BLaER1 (cell line): ENCODE results near the gene SIX3.

ENCODE experiments used
- H3K27ac ChIP-seq: shearing (Covaris generic); formaldehyde crosslinking; 2 replicates; pipeline ENCODE4 v1.8.1; 2022
- H3K27me3 ChIP-seq: shearing (Covaris generic); formaldehyde crosslinking; 2 replicates; pipeline ENCODE4 v1.8.1; 2022
- H3K36me3 ChIP-seq: shearing (Covaris generic); formaldehyde crosslinking; 2 replicates; pipeline ENCODE4 v1.8.1; 2022
- H3K4me1 ChIP-seq: shearing (Covaris generic); formaldehyde crosslinking; 2 replicates; pipeline ENCODE4 v1.8.1; 2022
- H3K4me2 ChIP-seq: shearing (Covaris generic); formaldehyde crosslinking; 2 replicates; pipeline ENCODE4 v1.8.1; 2022
- H3K4me3 ChIP-seq: shearing (Covaris generic); formaldehyde crosslinking; 2 replicates; pipeline ENCODE4 v1.8.1; 2022
- H3K9ac ChIP-seq: shearing (Covaris generic); formaldehyde crosslinking; 2 replicates; pipeline ENCODE4 v1.8.1; 2022
- H3K9me3 ChIP-seq: shearing (Covaris generic); formaldehyde crosslinking; 2 replicates; pipeline ENCODE4 v1.8.1; 2022
- H4K20me1 ChIP-seq: shearing (Covaris generic); formaldehyde crosslinking; 2 replicates; pipeline ENCODE4 v1.8.1; 2022
- Cebpa-rat ChIP-seq: shearing (Covaris generic); IDR thresholded peaks from 2 replicates; pipeline ENCODE4 v1.8.1; 2022

SIX3 gene

DNA sequence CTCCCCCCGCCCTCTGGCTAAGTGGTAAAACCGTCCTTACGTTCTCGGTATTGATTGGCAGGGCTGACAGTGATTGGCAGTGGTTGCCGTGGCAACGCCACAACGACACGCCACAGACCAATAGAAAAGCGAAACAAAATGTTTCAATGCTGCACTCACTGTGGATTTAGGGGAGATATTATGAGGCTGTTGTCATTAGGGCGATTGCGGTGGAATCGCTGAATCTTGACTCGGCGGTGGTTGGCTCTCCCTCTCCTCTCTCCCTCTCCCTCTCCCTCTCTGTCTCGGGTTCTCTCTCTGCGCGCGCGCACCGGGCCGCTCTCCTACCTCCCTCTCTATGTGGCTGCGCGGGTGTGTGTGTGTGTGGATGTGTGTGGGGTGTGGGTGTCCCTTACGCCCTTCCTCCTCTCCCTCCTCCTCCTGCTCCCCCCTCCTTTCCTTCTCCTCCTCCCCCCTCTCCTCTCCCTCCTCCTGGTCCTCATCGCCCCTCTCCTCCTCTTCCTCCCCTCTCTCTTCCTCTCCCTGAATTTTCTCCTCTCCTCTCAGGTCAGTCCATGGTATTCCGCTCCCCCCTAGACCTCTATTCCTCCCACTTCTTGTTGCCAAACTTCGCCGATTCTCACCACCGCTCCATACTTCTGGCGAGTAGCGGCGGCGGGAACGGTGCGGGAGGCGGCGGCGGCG, at the start of gene SIX3:
SIX3 (plus strand) TSS at position 152 of the 684 bp plus-strand sequence; CDS start at position 555, 403 bp downstream.
- Histone ChIP-seq H3K4me3 (peak within 1 kb of the TSS; percentile 25; the same call in 1 of the 2 replicates), H3K36me3 (no peaks in the 10 kb centered on the region)

DNA sequence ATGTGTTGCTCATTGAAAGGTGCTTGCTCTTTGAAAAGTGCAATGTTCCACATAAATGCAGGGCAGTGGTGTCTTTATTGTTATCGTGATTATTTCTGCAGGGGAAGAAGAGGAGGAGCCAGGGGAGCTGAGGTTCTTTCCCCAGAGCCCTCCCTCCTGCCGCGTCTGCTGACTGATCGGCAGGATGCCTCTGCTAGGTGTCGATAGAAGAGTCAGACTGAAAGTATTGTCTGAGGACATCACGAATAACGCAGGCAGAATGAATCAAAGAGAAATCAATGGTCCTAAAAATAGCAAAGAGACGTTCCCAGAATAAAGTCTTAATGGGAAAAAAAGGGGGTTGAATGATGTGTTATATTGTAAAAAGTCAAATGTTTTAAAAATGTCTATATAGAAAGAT, 47.4 kb upstream of the SIX3 start:
- TF ChIP-seq Cebpa-rat, result no peak
- H3K27ac ChIP-seq, result no peak overlapping the region
- no peak overlapping the region for H3K4me2 ChIP-seq
- H3K4me1 ChIP-seq, result no peaks in the 10 kb centered on the region
- H3K4me3 ChIP-seq, result no peak overlapping the region
- no peaks in the 10 kb centered on the region for H4K20me1 ChIP-seq
- H3K27me3 ChIP-seq, result no peaks in the 10 kb centered on the region
- H3K9ac ChIP-seq, result no peak overlapping the region
- H3K36me3 ChIP-seq, result no peaks in the 10 kb centered on the region
- H3K9me3 ChIP-seq, result peaks cover 36% of the 10 kb centered on the region

More for the DNA sequence above, at the start of gene SIX3:
- Histone ChIP-seq H3K4me2 (no peak within 1 kb of the TSS), H4K20me1 (peaks cover 78% of the 10 kb centered on the region), H3K9ac (no peak within 1 kb of the TSS), H3K9me3 (peaks cover 41% of the 10 kb centered on the region), H3K27me3 (peaks cover 100% of the 10 kb centered on the region), H3K27ac (no peak within 1 kb of the TSS), H3K4me1 (peaks cover 15% of the 10 kb centered on the region; the same call in 1 of the 2 replicates)
- TF ChIP-seq Cebpa-rat, result no peak

DNA sequence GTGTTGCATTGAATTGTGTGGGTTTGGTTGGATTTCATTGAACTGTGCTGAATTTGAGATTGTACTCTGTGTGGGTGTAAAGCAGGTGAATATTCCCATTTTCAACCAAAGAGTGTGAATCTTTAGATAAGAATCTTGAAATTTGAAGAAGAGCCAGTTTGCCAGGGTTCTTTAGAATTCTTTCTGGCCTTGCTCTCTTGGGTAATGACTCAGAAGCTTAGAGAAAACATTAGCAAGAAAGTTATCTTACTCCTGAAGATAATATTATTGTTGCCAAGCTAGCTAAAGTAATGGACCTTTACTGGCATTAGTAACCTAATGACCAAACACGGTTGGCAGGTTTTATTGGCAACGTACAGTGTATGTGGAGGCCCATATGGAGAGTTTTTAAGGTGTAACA, 46.4 kb upstream of the SIX3 start:
- no peak for TF ChIP-seq Cebpa-rat
- H3K4me3 ChIP-seq, result no peak overlapping the region
- H4K20me1 ChIP-seq, result no peaks in the 10 kb centered on the region
- H3K27ac ChIP-seq, result no peak overlapping the region
- H3K9me3 ChIP-seq, result peaks cover 36% of the 10 kb centered on the region
- H3K27me3 ChIP-seq, result no peaks in the 10 kb centered on the region
- no peak overlapping the region for H3K9ac ChIP-seq
- H3K4me2 ChIP-seq, result no peak overlapping the region
- no peaks in the 10 kb centered on the region for H3K4me1 ChIP-seq
- no peaks in the 10 kb centered on the region for H3K36me3 ChIP-seq

DNA sequence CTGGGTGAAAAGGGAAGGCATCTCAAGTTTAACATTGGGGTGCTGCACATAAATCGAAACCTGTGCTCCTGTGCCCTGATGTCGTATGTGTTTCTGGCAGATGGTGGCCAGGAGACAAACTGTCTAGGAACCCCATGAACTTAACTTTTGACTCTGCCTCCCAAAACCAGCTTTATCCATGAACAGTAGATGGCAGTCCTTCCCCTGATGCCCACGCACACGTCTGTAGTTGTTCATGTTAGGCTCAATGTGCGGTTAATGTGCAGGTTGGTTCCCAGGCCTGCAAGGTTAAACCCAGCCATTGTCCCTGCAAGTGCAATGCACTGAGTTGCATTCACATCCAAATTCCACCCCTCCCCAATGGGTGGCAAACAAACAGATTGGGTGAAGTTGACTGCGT, 44.1 kb upstream of the SIX3 start:
- no peak overlapping the region for H3K4me3 ChIP-seq
- no peak overlapping the region for H3K9ac ChIP-seq
- H3K27me3 ChIP-seq, result no peaks in the 10 kb centered on the region
- no peak overlapping the region for H3K4me2 ChIP-seq
- H3K36me3 ChIP-seq, result no peaks in the 10 kb centered on the region
- no peak overlapping the region for H3K27ac ChIP-seq
- H4K20me1 ChIP-seq, result no peaks in the 10 kb centered on the region
- H3K4me1 ChIP-seq, result no peaks in the 10 kb centered on the region
- H3K9me3 ChIP-seq, result peaks cover 15% of the 10 kb centered on the region
- no peak for TF ChIP-seq Cebpa-rat

DNA sequence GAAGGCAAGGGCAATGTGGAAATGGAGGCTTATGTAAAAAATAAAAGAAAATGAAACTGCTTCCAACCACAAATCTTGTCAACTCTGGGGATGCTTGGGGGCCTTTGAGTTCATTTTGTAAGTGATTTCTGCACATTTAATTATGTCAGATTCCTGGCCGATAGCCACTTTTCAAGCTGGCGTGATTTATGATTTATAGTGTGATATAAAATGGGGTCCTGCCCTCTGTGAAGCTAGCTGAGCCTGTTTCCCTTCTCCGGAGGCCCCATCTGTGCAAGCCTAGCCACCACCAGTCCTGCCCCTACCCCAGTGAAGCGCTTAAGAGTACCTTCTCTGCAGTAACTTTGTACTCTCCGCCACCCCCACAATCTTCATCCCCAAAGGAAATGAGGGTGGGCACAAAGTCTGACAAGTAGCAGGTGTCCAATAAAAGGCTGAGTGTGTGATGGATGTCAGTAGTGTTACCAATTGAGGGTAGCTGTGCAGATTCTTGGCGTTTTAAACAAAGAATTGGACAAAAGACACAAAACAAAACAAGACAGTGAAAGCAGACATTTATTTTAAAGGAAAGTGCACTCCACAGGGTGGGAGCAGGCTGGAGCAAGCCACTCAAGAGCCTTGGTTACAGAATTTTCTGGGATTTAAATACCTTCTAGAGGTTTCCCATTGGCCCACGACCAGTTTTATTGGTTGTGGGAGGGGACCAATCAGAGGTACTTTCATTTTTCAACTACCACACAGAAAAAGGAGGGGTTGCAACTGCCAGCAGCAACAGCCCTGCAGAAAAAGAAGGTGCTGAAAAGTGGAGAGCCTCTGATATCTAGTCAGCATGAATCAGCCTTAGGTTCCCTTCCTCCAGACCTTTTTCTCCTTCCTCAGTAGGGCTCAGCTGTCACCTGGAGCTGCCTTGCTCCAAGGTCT, 39.0 kb upstream of the SIX3 start:
- Histone ChIP-seq H3K9me3 (no peaks in the 10 kb centered on the region), H3K27me3 (no peaks in the 10 kb centered on the region), H3K9ac (no peak overlapping the region), H3K27ac (no peak overlapping the region), H3K4me2 (no peak overlapping the region), H4K20me1 (no peaks in the 10 kb centered on the region), H3K4me3 (no peak overlapping the region), H3K36me3 (no peaks in the 10 kb centered on the region), H3K4me1 (no peaks in the 10 kb centered on the region)
- TF ChIP-seq Cebpa-rat, result no peak

DNA sequence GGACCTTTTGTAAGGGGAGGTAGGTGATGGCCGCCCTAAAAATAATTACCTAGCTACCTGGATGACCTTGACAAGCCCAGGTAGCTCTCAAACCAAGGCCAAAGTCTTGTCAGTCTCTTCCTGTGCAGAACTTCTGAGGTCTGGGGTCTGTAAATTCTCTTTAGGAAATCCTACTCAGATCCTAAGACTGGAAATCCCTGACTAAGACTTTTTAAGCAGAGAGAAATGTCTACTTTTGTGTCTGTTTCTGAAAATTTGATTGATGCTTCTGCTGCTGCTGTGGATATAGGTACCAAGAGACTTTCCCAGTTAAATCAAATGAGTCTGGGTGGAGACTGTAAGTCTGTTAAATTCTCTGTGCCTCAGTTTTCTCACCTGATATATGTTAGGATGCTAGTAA, 36.9 kb upstream of the SIX3 start:
- H3K9me3 ChIP-seq, result peaks cover 8% of the 10 kb centered on the region
- H4K20me1 ChIP-seq, result no peaks in the 10 kb centered on the region
- H3K4me1 ChIP-seq, result no peaks in the 10 kb centered on the region
- no peaks in the 10 kb centered on the region for H3K36me3 ChIP-seq
- H3K9ac ChIP-seq, result no peak overlapping the region
- H3K27me3 ChIP-seq, result no peaks in the 10 kb centered on the region
- no peak overlapping the region for H3K27ac ChIP-seq
- TF ChIP-seq Cebpa-rat, result no peak
- no peak overlapping the region for H3K4me2 ChIP-seq
- no peak overlapping the region for H3K4me3 ChIP-seq

DNA sequence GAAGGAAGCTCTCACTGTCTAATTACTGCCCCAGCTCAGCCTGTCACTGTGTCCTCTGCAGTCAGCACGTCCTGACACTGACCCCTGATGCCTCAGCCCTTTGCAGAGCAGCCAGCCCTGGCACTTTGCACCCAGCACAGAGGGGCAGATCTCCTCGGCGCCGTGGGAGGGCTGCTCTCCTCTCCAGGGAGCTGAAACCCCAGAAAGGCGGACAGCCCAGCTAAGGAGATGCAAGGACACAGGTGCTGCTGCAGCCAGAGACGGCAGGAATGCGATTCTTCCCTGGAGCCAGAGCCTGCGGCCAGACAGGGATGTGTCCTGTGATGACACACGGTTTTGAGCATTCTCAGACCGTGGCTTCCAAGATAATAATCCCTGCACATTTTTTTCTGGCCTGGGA, 34.5 kb upstream of the SIX3 start:
- H3K27me3 ChIP-seq, result no peaks in the 10 kb centered on the region
- no peak for TF ChIP-seq Cebpa-rat
- no peak overlapping the region for H3K27ac ChIP-seq
- no peaks in the 10 kb centered on the region for H4K20me1 ChIP-seq
- no peaks in the 10 kb centered on the region for H3K36me3 ChIP-seq
- H3K4me3 ChIP-seq, result no peak overlapping the region
- no peaks in the 10 kb centered on the region for H3K4me1 ChIP-seq
- H3K4me2 ChIP-seq, result no peak overlapping the region
- peaks cover 30% of the 10 kb centered on the region for H3K9me3 ChIP-seq
- no peak overlapping the region for H3K9ac ChIP-seq

DNA sequence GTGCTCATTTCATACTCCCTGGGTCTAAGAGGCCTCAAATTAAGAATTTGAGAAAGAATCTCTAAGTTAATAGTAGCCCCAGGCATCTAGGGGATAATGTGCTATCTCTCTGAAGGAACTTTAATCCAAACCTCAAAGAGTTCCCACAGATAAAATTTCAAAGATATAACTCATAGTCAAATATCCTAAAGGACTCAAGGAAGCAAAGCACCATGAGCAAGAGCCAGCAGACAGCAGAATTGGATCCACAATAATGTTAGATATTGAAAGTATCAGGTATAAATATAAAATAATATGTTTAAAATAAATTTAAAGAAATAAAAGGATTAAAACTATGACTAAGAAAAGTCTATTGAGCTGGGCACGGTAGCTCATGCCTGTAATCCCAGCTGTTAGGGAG, 31.7 kb upstream of the SIX3 start:
- H4K20me1 ChIP-seq, result no peaks in the 10 kb centered on the region
- peaks cover 30% of the 10 kb centered on the region for H3K9me3 ChIP-seq
- no peak overlapping the region for H3K27ac ChIP-seq
- TF ChIP-seq Cebpa-rat, result no peak
- H3K36me3 ChIP-seq, result no peaks in the 10 kb centered on the region
- no peak overlapping the region for H3K9ac ChIP-seq
- H3K27me3 ChIP-seq, result no peaks in the 10 kb centered on the region
- H3K4me3 ChIP-seq, result no peak overlapping the region
- no peaks in the 10 kb centered on the region for H3K4me1 ChIP-seq
- no peak overlapping the region for H3K4me2 ChIP-seq

DNA sequence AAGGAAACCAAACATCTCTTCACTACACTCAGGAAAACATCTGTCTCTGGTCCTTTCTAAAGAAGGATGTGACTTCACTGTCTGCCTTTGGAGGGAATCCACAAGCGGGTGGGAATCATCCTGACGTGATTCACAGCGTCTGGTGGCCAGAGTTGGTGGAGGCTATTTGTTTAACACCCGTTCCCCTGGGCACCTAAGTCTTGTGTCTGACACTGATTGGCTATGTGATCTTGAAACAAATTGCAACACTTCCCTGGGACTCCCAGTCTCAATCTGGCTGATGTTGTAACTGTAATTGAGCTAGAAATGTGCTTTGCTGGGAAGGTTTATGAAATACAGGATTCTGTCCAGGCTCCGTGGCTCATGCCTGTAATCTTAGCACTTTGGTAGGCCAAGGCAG, 28.8 kb upstream of the SIX3 start:
- Histone ChIP-seq H3K4me1 (no peaks in the 10 kb centered on the region), H3K36me3 (no peaks in the 10 kb centered on the region), H3K4me3 (no peak overlapping the region), H3K27me3 (no peaks in the 10 kb centered on the region), H3K9me3 (peaks cover 30% of the 10 kb centered on the region), H4K20me1 (no peaks in the 10 kb centered on the region), H3K4me2 (no peak overlapping the region), H3K9ac (no peak overlapping the region), H3K27ac (no peak overlapping the region)
- no peak for TF ChIP-seq Cebpa-rat

DNA sequence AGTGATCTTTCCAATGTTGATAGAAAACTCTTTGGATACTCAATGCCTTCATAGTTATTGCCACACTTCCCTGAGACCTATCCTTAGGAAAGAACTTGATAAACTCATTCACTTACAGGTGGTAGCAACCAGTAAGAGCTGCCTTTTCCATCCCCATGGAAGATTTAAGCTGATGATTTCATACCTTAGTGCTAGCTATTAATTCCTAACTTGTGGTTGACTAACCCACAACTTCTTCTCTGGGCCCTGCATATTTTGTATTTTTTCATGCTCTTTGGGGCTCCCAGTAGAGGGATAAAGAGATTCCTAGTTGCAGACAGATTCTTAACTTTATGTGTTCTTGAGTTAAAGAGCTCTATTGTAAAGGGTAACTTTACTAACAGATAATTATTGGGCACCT, 25.2 kb upstream of the SIX3 start:
- Histone ChIP-seq H4K20me1 (no peaks in the 10 kb centered on the region), H3K4me1 (no peaks in the 10 kb centered on the region), H3K4me3 (no peak overlapping the region), H3K4me2 (no peak overlapping the region), H3K9ac (no peak overlapping the region), H3K36me3 (no peaks in the 10 kb centered on the region), H3K27me3 (no peaks in the 10 kb centered on the region), H3K9me3 (peaks cover 5% of the 10 kb centered on the region), H3K27ac (no peak overlapping the region)
- TF ChIP-seq Cebpa-rat, result no peak
